ENCODE measurements around the gene PPP1CA. TPM values are rescaled to one million over a fixed set of nuclear protein-coding genes. Genes with fewer than 3 reads are reported as not detected.

Gene PPP1CA
- polyA plus RNA-seq, 2 of the 4 experiments (the other 2 are of a cell fraction), result 174 to 208 TPM

DNA sequence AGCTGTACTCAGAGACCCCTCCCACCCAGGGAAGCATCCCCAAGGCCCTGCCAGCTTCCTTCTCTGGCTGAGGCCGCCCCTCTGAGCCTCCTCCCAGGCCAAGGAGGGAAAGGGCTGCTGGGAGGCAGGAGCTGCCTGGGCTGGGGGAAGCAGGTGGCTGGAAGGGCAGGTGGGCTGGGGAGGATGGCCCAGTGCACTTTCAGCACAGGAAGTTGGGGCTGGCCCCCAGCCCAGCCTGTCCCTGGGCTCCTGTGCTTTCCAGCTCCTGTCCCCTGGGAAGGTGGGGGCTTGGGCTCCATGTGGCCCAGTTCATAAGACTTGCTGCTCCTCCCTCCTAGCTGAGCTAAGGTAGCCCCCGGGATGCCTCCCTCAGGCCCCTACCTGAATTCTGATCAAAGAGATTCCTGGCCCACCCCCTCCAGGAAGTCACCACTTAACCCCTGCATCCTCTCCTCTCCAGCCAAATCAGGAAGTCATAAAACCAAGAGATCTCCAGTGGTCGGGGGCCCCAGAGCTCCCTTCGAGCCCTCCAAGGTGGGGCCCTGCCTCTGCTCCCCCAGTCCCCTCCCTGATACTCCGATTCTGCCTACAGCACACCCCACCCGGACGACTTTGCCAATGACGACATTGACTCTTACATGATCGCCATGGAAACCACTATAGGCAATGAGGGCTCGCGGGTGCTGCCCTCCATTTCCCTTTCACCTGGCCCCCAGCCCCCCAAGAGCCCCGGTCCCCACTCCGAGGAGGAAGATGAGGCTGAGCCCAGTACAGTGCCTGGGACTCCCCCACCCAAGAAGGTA, 4.9 kb downstream of the PPP1CA start:
- WGBS (ENCODE audit: missing lambda C conversion rate), result 85% methylated on average over 13 of the region's 13 CpGs
- DNase-seq (ENCODE audit: low read depth in 1 of 2, low spot score in 1 of 2), result no peak
- H3K4me2 ChIP-seq, result no peak overlapping the region
- no peak overlapping the region for H3K4me3 ChIP-seq
- TF ChIP-seq HEYL (CRISPR knock-in tag; IDR thresholded peaks at IDR 0.05) (no peak), HOXB5 (CRISPR knock-in tag; IDR thresholded peaks at IDR 0.05) (no peak), CTCF (IDR thresholded peaks at IDR 0.05) (no peak), ZNF302 (CRISPR knock-in tag; IDR thresholded peaks at IDR 0.05) (no peak), EP300 (IDR thresholded peaks at IDR 0.05) (no peak), ZFP36 (IDR thresholded peaks at IDR 0.05; ENCODE audit: borderline replicate concordance, partially characterized antibody) (no peak), RARB (CRISPR knock-in tag; IDR thresholded peaks at IDR 0.05) (no peak), TP53 (CRISPR knock-in tag; IDR thresholded peaks at IDR 0.05) (no peak)
- POLR2A ChIA-PET, result interaction anchor here (0.5 kb wide), 1 partner anchor 34 kb away, joined by 3 read pairs; no protein-coding TSS in a partner anchor
- CTCF ChIA-PET, result interaction anchor here (27.6 to 46.2 kb wide), 2 partner anchors 16 to 38 kb away, joined by 626 to 1913 read pairs; partner anchors contain the start of genes CLCF1, POLD4 and RAD9A
- H3K9me3 ChIP-seq, result no peaks in the 10 kb centered on the region
- peaks cover 14% of the 10 kb centered on the region for H3K4me1 ChIP-seq
- H3K27ac ChIP-seq, result no peak overlapping the region
- ATAC-seq, result no peak
- no peak for FAIRE-seq

DNA sequence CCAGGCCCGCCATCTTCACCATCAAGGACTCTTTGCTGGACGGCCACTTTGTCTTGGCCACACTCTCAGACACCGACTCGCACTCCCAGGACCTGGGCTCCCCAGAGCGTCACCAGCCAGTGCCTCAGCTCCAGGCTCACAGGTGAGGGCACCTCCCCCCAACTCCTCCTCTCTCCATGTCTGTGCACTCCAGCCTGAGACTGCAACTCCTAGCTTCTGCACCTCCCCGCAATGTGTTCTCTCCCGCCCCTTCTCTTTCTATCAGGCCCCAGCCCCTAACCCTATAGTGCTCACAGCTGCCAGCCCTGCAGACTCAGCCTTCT, 5.4 kb downstream of the PPP1CA start:
- FAIRE-seq (no peak), ATAC-seq (no peak), DNase-seq (ENCODE audit: low read depth in 1 of 2, low spot score in 1 of 2) (no peak)
- Histone ChIP-seq H3K9me3 (no peaks in the 10 kb centered on the region), H3K4me1 (peaks cover 14% of the 10 kb centered on the region), H3K4me3 (no peak overlapping the region), H3K27ac (no peak overlapping the region), H3K4me2 (no peak overlapping the region)
- TF ChIP-seq GATA3 (IDR thresholded peaks at IDR 0.05; ENCODE audit: borderline replicate concordance) (no peak), E2F6 (IDR thresholded peaks at IDR 0.05; ENCODE audit: borderline replicate concordance, low read depth) (no peak), SMC3 (IDR thresholded peaks at IDR 0.05) (no peak), ESRRA (IDR thresholded peaks at IDR 0.05; ENCODE audit: borderline replicate concordance, low read length) (no peak), RCOR1 (IDR thresholded peaks at IDR 0.05; ENCODE audit: low read depth, low read length) (no peak), RAD21 (conservative IDR thresholded peaks at IDR 0.05 in 1 of 2, IDR thresholded peaks at IDR 0.05 in 1 of 2) (no peak), HOXB13 (CRISPR knock-in tag; IDR thresholded peaks at IDR 0.05; ENCODE audit: low read depth) (no peak), KDM5A (IDR thresholded peaks at IDR 0.05) (no peak), NPAS2 (CRISPR knock-in tag; IDR thresholded peaks at IDR 0.05; ENCODE audit: borderline replicate concordance) (no peak), TP53 (CRISPR knock-in tag; IDR thresholded peaks at IDR 0.05) (no peak), ELK1 (IDR thresholded peaks at IDR 0.05; ENCODE audit: low read depth, low read length) (no peak), BCL3 (IDR thresholded peaks at IDR 0.05) (no peak)
- 97% methylated on average over 7 of the region's 7 CpGs for WGBS (ENCODE audit: missing lambda C conversion rate)
- CTCF ChIA-PET, result interaction anchor here (27.6 to 46.2 kb wide), 2 partner anchors 15 to 38 kb away, joined by 626 to 1913 read pairs; partner anchors contain the start of genes CLCF1, POLD4 and RAD9A
- POLR2A ChIA-PET, result interaction anchor here (0.5 kb wide), 1 partner anchor 34 kb away, joined by 3 read pairs; no protein-coding TSS in a partner anchor
